ENCODE data around the gene PDGFD. TPM values are rescaled to one million over a fixed set of nuclear protein-coding genes. Genes with fewer than 3 reads are reported as not detected.

The PDGFD gene
- total RNA-seq, 1 experiment from 2014 or later = 2.6 TPM

- POLR2A ChIA-PET = no interaction called here
- no peak for ATAC-seq
- H3K36me3 Mint-ChIP-seq = no peaks in the 10 kb centered on the region
- no peaks in the 10 kb centered on the region for H3K4me1 Mint-ChIP-seq
- no peak overlapping the region for H3K4me3 Mint-ChIP-seq
- no peak for TF ChIP-seq IRF2 (CRISPR knock-in tag; IDR thresholded peaks at IDR 0.05; ENCODE audit: borderline replicate concordance, low read depth)
- no peak for DNase-seq (ENCODE audit: low spot score)
- no peaks in the 10 kb centered on the region for H3K27me3 Mint-ChIP-seq (ENCODE audit: low read depth)
- CTCF ChIA-PET = interaction anchor here (1.8 kb wide), 1 partner anchor 413 kb away, joined by 4 read pairs; no protein-coding TSS in a partner anchor
- H3K9me3 Mint-ChIP-seq = no peaks in the 10 kb centered on the region
- H3K27ac Mint-ChIP-seq = no peak overlapping the region
Observed at GRCh38 chr11:104095791-104096190, 68.2 kb downstream of the PDGFD start.

GRCh38 chr11:104094576-104094975 is 69.4 kb downstream of the PDGFD start:
- ChIA-PET CTCF (interaction anchor here (1.8 kb wide), 1 partner anchor 412 kb away, joined by 4 read pairs; no protein-coding TSS in a partner anchor), POLR2A (no interaction called here)
- H3K9me3 Mint-ChIP-seq = no peaks in the 10 kb centered on the region
- H3K4me1 Mint-ChIP-seq = no peaks in the 10 kb centered on the region
- no peak overlapping the region for H3K4me3 Mint-ChIP-seq
- H3K27ac Mint-ChIP-seq = no peak overlapping the region
- ATAC-seq = no peak
- no peaks in the 10 kb centered on the region for H3K27me3 Mint-ChIP-seq (ENCODE audit: low read depth)
- TF ChIP-seq ZNF219 (CRISPR knock-in tag; IDR thresholded peaks at IDR 0.05; ENCODE audit: borderline replicate concordance) (no peak), NR2C2 (CRISPR knock-in tag; IDR thresholded peaks at IDR 0.05) (no peak), IRF1 (CRISPR knock-in tag; IDR thresholded peaks at IDR 0.05) (no peak), E2F1 (CRISPR knock-in tag; IDR thresholded peaks at IDR 0.05) (no peak), MXD4 (CRISPR knock-in tag; IDR thresholded peaks at IDR 0.05; ENCODE audit: borderline replicate concordance) (no peak), CDX4 (CRISPR knock-in tag; IDR thresholded peaks at IDR 0.05; ENCODE audit: borderline replicate concordance) (no peak), ELF4 (CRISPR knock-in tag; IDR thresholded peaks at IDR 0.05; ENCODE audit: low read depth) (no peak)
- H3K36me3 Mint-ChIP-seq = no peaks in the 10 kb centered on the region
- DNase-seq (ENCODE audit: low spot score) = no peak

- Mint-ChIP-seq H3K4me1 (no peaks in the 10 kb centered on the region), H3K27me3 (ENCODE audit: low read depth) (no peaks in the 10 kb centered on the region), H3K9me3 (no peaks in the 10 kb centered on the region), H3K36me3 (no peaks in the 10 kb centered on the region), H3K27ac (no peak overlapping the region), H3K4me3 (no peak overlapping the region)
- no peak for TF ChIP-seq EMX1 (CRISPR knock-in tag; IDR thresholded peaks at IDR 0.05)
- TF ChIP-seq SMAD4 (CRISPR knock-in tag; IDR thresholded peaks at IDR 0.05) = no peak
- TF ChIP-seq NR3C1 (CRISPR knock-in tag; conservative IDR thresholded peaks at IDR 0.05; ENCODE audit: low read depth) = no peak
- no peak for TF ChIP-seq ZNF416 (CRISPR knock-in tag; IDR thresholded peaks at IDR 0.05)
- no peak for TF ChIP-seq NFATC4 (CRISPR knock-in tag; IDR thresholded peaks at IDR 0.05)
- TF ChIP-seq GABPB1 (CRISPR knock-in tag; IDR thresholded peaks at IDR 0.05) = no peak
- no peak for TF ChIP-seq ZNF281 (CRISPR knock-in tag; IDR thresholded peaks at IDR 0.05)
- TF ChIP-seq TCF7 (CRISPR knock-in tag; IDR thresholded peaks at IDR 0.05; ENCODE audit: low read depth) = no peak
- no peak for TF ChIP-seq NR1H2 (CRISPR knock-in tag; IDR thresholded peaks at IDR 0.05)
- no peak for TF ChIP-seq ZBTB43 (CRISPR knock-in tag; IDR thresholded peaks at IDR 0.05)
- TF ChIP-seq CTCF (IDR thresholded peaks at IDR 0.05) = no peak
- TF ChIP-seq ETV6 (CRISPR knock-in tag; IDR thresholded peaks at IDR 0.05) = no peak
- no peak for TF ChIP-seq NR2C2 (CRISPR knock-in tag; IDR thresholded peaks at IDR 0.05)
- TF ChIP-seq ATF1 (CRISPR knock-in tag; IDR thresholded peaks at IDR 0.05) = no peak
- no peak for TF ChIP-seq MYBL2 (CRISPR knock-in tag; IDR thresholded peaks at IDR 0.05)
- TF ChIP-seq PREB (CRISPR knock-in tag; IDR thresholded peaks at IDR 0.05; ENCODE audit: borderline replicate concordance) = no peak
- ATAC-seq (no peak), DNase-seq (ENCODE audit: low spot score) (no peak)
- CTCF ChIA-PET = no interaction called here
- POLR2A ChIA-PET = no interaction called here
Observed at GRCh38 chr11:104093426-104094280, 70.3 kb downstream of the PDGFD start.

All from WTC11 (cell line).